NT2/D1 (cell line): ENCODE measurements around the gene SYNDIG1.

Experiments
- DNase-seq: peaks from one replicate; pipeline ENCODE4 v3.0.0-alpha.2; 2011; ENCODE audit warnings: low read depth, low spot score
- H3K27me3 ChIP-seq: 2 replicates; pipeline ENCODE4 v1.6.0; 2011; ENCODE audit warnings: mild to moderate bottlenecking; ENCODE audit not compliant: insufficient read length, insufficient read depth
- H3K36me3 ChIP-seq: 2 replicates; pipeline ENCODE4 v1.6.1; 2011; ENCODE audit warnings: mild to moderate bottlenecking, low read length, mixed read lengths; ENCODE audit not compliant: insufficient read depth, insufficient read length
- H3K4me1 ChIP-seq: 2 replicates; pipeline ENCODE4 v1.5.1; 2011; ENCODE audit not compliant: insufficient read depth, insufficient read length
- H3K4me3 ChIP-seq: 2 replicates; pipeline ENCODE4 v1.5.1; 2011; ENCODE audit warnings: low read depth; ENCODE audit not compliant: insufficient read length
- H3K9ac ChIP-seq: 2 replicates; pipeline ENCODE4 v1.6.0; 2011; ENCODE audit warnings: low read depth; ENCODE audit not compliant: insufficient read length
- H3K9me3 ChIP-seq: 2 replicates; pipeline ENCODE4 v1.5.1; 2011; ENCODE audit warnings: mild to moderate bottlenecking, low read length; ENCODE audit not compliant: insufficient read depth
- SUZ12 ChIP-seq: IDR thresholded peaks from 2 replicates; pipeline ENCODE4 v1.6.1; 2011; ENCODE audit not compliant: insufficient read length, insufficient read depth; ENCODE audit errors: extremely low read depth
- YY1 ChIP-seq: IDR thresholded peaks from 2 replicates; pipeline ENCODE4 v1.6.1; 2011; ENCODE audit not compliant: insufficient read length, insufficient read depth
- ZNF274 ChIP-seq: IDR thresholded peaks from 2 replicates; pipeline ENCODE4 v1.6.1; 2011; ENCODE audit warnings: mild to moderate bottlenecking, low read depth, low read length

The SYNDIG1 gene

GRCh38 chr20:24665196-24665595 lies 195.8 kb downstream of the SYNDIG1 start:
- Histone ChIP-seq H3K36me3 (no peaks in the 10 kb centered on the region), H3K9ac (no peak overlapping the region), H3K9me3 (no peaks in the 10 kb centered on the region), H3K4me1 (peaks cover 5% of the 10 kb centered on the region), H3K4me3 (no peak overlapping the region), H3K27me3 (no peaks in the 10 kb centered on the region)
- DNase-seq = no peak
- TF ChIP-seq YY1 (no peak), SUZ12 (no peak), ZNF274 (no peak)

- no peak for TF ChIP-seq YY1
- TF ChIP-seq ZNF274 = no peak
- no peak for TF ChIP-seq SUZ12
Measured at GRCh38 chr20:24665741-24666191, 196.3 kb downstream of the SYNDIG1 start.

GRCh38 chr20:24667689-24668383 lies 198.4 kb downstream of the SYNDIG1 start:
- DNase-seq = no peak
- Histone ChIP-seq H3K9ac (no peak overlapping the region), H3K9me3 (no peaks in the 10 kb centered on the region), H3K27me3 (no peaks in the 10 kb centered on the region), H3K4me1 (peaks cover 5% of the 10 kb centered on the region), H3K4me3 (no peak overlapping the region), H3K36me3 (no peaks in the 10 kb centered on the region)
- TF ChIP-seq ZNF274 (no peak), YY1 (no peak), SUZ12 (no peak)

More at GRCh38 chr20:24665741-24666191, 196.3 kb downstream of the SYNDIG1 start:
- DNase-seq = no peak
- Histone ChIP-seq H3K27me3 (no peaks in the 10 kb centered on the region), H3K9ac (no peak overlapping the region), H3K36me3 (no peaks in the 10 kb centered on the region), H3K4me1 (peaks cover 5% of the 10 kb centered on the region), H3K4me3 (no peak overlapping the region), H3K9me3 (no peaks in the 10 kb centered on the region)

GRCh38 chr20:24668384-24668702 lies 198.9 kb downstream of the SYNDIG1 start:
- Histone ChIP-seq H3K9ac (no peak overlapping the region), H3K36me3 (no peaks in the 10 kb centered on the region), H3K27me3 (no peaks in the 10 kb centered on the region), H3K9me3 (no peaks in the 10 kb centered on the region), H3K4me3 (no peak overlapping the region), H3K4me1 (peaks cover 8% of the 10 kb centered on the region)
- no peak for TF ChIP-seq YY1
- TF ChIP-seq SUZ12 = no peak
- TF ChIP-seq ZNF274 = no peak
- no peak for DNase-seq

GRCh38 chr20:24668791-24669190 lies 199.4 kb downstream of the SYNDIG1 start:
- H3K9me3 ChIP-seq = no peaks in the 10 kb centered on the region
- no peak for TF ChIP-seq YY1
- no peak for TF ChIP-seq SUZ12
- no peak for TF ChIP-seq ZNF274
- no peaks in the 10 kb centered on the region for H3K36me3 ChIP-seq
- no peak overlapping the region for H3K9ac ChIP-seq
- no peak overlapping the region for H3K4me3 ChIP-seq
- no peaks in the 10 kb centered on the region for H3K27me3 ChIP-seq
- DNase-seq = no peak
- H3K4me1 ChIP-seq = peaks cover 9% of the 10 kb centered on the region

- Histone ChIP-seq H3K9ac (no peak overlapping the region), H3K9me3 (no peaks in the 10 kb centered on the region), H3K4me3 (no peak overlapping the region), H3K27me3 (no peaks in the 10 kb centered on the region), H3K36me3 (no peaks in the 10 kb centered on the region), H3K4me1 (peaks cover 9% of the 10 kb centered on the region)
- no peak for DNase-seq
- no peak for TF ChIP-seq YY1
- no peak for TF ChIP-seq ZNF274
- TF ChIP-seq SUZ12 = no peak
Measured at GRCh38 chr20:24669701-24670100, 200.3 kb downstream of the SYNDIG1 start.

- H3K4me3 ChIP-seq = no peak overlapping the region
Measured at GRCh38 chr20:24670341-24670872, 201.0 kb downstream of the SYNDIG1 start.

More at GRCh38 chr20:24670341-24670872, 201.0 kb downstream of the SYNDIG1 start:
- no peak for DNase-seq
- Histone ChIP-seq H3K4me1 (peaks cover 9% of the 10 kb centered on the region), H3K9ac (no peak overlapping the region), H3K9me3 (no peaks in the 10 kb centered on the region), H3K27me3 (no peaks in the 10 kb centered on the region), H3K36me3 (no peaks in the 10 kb centered on the region)
- TF ChIP-seq SUZ12 = no peak
- TF ChIP-seq YY1 = no peak
- no peak for TF ChIP-seq ZNF274
